Measurements from ENCODE around the gene PGAM1.
"Not testable (repeated sequence)": the region's sequence is repeated elsewhere in the genome, so short reads cannot be mapped to it uniquely, and the experiment has no call there.

Gene PGAM1

DNA sequence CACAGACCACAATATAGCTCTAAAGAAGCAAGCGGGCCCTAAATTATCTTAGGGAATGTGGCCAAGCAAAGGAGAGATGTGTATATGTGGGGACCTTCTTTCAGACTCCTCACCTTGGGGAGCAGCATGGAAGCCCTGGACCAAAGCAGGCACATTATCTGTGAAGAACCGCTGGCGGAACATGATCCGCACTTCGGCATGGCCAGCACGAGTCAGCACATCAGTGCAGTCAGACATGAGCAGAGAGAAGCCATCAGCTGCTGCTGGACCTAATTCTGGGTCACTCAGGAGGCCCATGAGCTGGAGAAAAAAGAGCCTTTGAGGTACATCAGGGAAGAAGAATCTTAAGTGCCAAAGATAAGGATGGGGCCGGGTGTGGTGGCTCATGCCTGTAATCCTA lies 33.9 kb downstream of the PGAM1 start:
- no peak for FAIRE-seq

DNA sequence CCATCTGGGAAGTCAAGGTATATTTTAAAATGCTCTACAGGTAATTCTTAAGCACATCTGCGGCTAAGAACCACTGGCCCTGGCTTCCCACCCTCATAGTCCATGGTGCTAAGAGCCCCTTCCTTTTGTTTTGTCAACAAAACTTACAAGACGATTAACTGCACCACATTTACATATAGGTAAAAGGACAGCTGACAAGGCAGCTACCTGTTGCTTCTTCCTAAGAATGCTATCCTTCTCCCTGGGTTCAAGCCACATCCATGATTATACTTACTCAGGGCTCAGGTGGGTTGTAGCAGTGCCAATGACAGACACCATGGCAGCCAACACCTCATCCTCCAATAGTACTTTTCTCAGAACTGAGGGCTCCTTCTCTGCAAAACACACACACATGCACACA lies 36.3 kb downstream of the PGAM1 start:
- no peak for FAIRE-seq

DNA sequence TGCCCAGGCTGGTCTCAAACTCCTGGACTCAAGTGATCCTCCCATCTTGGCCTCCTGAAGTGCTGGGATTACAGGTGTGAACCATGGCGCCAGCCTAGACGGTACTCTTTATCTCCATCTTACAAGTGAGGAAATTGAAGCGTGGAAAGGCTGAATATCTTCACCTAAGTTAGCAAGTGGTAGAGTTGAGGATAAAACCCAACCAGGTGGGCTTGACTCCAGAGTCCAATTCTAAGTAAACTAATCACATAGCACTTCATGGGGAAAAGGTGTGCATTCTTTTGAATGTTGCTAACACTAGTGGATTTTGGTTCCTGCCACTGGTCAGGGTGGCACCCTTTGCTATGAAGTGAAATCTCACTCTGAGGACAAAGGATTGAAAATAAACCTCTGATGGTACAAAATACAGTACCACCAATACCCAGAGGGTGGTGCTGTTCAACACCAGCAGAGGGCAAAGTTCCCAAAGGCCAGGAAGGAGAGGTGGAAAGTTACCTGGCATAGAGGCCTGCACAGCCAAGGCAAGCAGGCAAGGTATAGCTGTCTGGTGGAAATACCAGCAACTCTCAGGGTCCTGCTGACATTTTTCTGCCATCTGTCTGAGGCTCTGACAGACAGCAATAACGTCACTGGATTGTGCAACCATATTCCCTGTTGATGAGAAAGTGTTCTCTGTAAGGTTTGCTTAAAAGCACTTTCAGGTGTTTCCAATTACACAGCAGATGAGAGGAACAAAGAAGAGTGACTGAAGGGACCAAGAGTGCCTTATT lies 37.6 kb downstream of the PGAM1 start:
- no peak for FAIRE-seq

DNA sequence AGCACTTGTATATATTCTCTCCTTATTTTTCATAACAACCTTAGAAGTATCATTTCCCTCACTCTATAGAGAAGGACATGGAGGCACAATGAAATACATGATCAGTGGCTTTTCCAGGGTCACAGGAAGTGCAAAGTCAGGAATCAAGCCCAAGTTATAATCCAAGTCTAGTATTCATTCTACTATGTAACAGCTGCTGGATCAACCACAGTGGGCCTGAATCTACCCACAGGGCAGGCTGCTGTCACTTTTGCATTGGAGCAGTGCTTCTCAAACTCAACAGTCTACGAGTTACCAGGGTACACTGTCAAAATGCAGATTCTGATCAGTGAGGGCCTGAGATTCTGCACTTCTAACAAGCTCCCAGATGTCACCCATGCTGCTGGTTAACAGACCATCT lies 38.2 kb downstream of the PGAM1 start:
- FAIRE-seq: no peak

DNA sequence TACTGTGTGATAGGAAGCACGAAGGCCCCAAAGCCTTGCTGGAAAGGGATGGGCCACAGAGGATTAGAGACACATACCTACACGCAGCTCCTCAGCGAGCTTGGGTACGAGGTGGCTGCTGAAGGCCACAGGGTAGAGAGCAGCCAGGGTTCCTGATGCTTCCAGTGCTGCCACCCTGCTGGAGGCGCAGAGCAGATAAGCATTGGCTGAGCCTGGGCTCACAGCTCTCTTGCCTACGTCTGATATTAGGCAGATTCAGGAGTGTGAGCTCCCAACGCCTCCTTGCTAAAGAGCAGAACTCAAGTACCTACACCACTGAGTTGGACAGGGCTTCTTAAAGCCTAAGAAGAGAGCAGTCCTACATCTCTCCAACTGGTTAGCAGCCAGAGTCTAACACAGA lies 40.0 kb downstream of the PGAM1 start:
- FAIRE-seq: no peak

DNA sequence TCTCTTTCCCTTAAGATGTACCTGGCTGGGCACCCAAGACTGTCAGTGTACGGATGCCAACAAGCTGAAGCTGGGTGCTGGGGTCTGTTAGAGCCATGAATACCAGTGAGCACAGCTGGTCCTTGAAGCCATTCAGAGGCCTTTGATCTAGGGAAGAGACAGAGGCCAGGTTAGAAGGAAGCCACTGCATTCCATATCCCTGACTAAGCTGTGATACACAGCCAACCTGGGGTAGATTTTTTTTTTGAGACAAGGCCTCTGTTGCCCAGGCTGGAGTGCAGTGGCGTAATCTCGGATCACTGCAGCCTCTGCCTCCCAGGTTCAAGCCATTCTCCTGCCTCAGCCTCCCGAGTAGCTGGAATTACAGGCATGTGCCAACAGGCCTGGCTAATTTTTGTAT lies 40.8 kb downstream of the PGAM1 start:
- no peak for FAIRE-seq

DNA sequence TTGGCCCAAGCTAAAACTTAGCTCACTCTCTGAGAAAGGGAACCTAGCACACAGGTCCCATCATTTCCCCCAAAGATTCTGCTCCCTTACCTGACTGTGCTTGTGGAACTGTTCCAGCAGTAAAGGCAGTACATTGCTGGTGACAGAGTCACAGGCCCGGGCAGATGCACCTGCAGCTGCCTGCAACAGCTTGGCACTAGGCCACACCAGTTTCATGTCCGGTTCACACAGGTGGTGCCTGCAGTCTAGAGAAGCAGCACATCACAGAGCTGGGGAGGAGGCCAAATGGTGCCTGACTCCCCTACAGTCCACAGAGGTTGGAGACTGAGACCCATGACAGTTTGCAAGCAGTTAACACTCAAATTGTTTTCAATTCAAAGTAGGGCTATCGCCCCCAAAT lies 42.2 kb downstream of the PGAM1 start:
- FAIRE-seq: no peak

DNA sequence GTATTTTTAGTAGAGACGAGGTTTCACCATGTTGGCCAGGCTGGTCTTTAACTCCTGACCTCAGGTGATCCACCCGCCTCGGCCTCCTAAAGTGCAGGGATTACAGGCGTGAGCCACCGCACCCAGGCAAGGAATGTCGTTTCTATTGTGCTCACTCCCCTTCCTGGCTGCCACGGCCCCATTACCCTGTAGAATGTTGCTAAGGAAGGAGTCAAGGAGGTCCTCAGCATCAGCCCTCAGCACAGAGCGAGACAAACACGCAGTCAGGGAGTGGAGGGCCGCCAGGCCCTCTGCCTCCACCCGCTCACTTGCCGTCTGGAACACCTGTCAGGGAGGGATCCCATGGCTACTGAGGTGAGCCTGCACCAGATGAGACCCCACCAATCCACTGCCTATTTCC lies 42.8 kb downstream of the PGAM1 start:
- not testable (repeated sequence) for FAIRE-seq

DNA sequence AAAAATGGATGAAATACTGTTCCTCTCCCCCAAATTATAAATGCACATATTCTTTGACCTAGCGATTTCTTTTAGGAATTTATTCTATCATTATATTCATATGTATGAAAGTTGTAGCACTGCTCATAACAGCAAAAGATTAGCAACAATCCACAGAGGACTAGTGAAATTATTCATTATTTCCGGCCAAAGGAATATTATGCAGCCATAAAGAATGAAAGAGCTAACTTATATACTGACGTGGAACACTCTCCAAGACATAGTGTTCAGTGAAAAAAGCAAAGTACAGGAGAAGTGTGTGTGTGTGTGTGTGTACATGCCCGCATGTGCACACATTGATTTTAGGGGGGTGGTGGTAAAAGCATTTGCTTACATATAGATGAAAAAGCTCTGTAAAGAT lies 48.9 kb downstream of the PGAM1 start:
- no peak for FAIRE-seq

DNA sequence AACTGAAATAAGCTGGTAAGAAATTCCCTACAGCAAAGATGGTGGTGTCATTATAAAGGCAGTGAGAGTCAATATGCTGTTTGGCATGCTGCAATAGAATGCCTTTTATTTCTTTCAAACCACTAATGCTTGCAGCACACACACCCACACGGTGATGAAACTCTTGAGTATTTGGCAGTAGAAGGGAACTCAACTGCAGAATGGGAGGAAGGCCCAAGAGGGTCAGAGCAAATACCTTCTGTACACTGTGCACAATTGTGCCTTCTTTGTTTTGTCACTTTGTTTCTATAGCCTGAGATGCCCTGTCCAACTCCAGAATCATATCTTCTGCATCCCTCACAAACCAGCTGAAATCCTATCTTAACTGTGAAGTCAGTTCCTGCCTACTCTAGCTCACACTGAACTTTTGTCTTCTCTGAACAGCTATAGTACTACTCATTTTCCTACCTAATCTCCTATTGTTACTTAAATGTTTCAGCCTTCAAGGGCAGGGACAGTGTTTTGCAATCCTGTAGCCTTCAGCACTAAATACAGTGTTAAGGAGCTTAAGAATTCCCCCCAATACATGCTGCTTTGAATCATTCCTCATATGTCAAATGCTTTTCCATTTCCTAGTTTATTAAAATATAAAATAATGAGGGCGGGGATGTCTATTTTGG lies 50.1 kb downstream of the PGAM1 start:
- FAIRE-seq: no peak

DNA sequence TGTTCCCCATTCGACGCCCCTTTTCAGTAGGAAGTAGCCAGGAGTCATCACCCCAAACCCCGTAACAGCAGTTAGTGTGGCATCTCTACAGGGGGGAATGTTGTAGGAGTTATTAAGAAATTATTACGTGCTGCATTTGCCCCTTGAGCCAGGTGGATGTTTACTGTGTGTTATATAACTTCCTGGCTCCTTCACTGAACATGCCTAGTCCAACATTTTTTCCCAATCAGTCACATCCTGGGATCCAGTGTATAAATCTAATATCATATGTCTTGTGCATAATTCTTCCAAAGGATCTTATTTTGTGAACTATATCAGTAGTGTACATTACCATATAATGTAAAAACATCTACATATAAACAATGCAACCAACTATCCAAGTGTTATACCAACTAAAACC lies 53.4 kb downstream of the PGAM1 start:
- FAIRE-seq: not testable (repeated sequence)

DNA sequence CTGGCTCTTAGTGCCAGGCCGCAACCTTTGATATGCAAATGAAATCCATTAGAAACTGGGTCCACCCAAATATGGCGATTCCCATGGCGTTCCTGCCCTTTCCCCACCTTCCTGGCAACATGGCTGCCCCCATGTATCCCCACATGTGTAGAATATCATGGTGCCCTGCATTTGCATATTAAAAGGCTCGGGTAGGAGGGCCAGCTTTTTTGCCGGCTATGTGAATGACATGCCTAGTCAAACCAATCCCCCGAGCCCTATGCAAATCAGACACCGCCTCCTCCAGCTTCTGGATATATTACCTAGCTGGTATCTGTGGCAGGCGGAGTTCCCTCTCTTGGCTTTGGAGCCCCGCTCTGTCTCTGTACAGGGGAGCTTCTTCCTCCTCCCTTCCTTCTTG lies 53.9 kb downstream of the PGAM1 start:
- no peak for FAIRE-seq

DNA sequence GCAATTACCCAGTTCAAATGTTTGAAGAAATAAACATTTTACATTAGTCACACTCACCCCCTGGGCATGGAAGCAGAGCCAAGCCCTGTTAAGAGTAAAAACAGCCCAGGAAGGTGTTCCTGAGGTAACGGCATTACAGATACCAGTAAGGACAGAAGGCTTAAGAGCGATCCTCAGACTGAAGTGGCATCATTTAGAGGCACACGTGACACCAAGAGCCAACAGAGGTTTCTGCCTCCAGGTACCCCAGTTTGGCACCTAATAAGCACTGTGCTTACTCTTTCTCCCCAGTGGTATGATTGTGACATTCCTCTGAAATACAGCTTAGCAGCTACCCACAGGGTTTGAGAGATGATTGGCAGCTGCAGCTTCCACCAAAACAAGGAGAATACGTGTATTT lies 55.1 kb downstream of the PGAM1 start:
- FAIRE-seq: no peak

DNA sequence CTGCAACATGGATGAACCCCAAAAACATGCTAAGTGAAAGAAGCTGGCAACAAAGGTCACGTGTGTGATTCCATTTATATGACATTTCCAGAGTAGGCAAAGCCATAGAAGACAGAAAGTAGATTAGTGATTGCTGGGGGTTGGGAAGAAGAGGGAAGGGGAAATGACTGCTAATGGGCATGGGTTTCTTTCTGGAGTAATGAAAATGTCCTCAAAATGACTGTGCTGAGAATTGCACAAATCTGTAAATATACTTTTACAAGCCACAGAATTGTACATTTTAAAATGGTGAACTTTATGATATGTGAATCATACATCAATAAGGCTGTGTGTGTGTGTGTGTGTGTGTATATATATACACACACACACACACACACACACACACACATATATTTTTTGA lies 56.4 kb downstream of the PGAM1 start:
- FAIRE-seq: no peak
